HEK293 (cell line): ENCODE results near the gene TPSD1.

Experiments
- CTCF ChIA-PET: fragments of 350-600 bp; formaldehyde crosslinking; extraction: SDS; loops from one replicate; lab custom pipeline; 2021; ENCODE audit warnings: antibody characterized with exemption; lab: Yijun Ruan, JAX
- POLR2A ChIA-PET: fragments of 300-600 bp; formaldehyde crosslinking; extraction: SDS; loops from one replicate; lab custom pipeline; 2020; ENCODE audit warnings: antibody characterized with exemption, inconsistent platforms; lab: Yijun Ruan, JAX
- H3K27ac ChIP-seq: fragments of 200-500 bp; sonication (Bioruptor generic); 2 replicates; pipeline ENCODE4 v1.5.1; 2014; ENCODE audit warnings: low read depth, low read length, control low read depth, inconsistent platforms; ENCODE audit errors: extremely low read depth
- H3K36me3 ChIP-seq, 2 experiments: fragments of 200-500 bp in 1 of 2; sonication (Bioruptor generic) in 1 of 2; 1 replicate in 1 of 2; 2 replicates in 1 of 2; pipeline ENCODE4 v1.5.1; 2014 to 2017; ENCODE audit warnings: inconsistent platforms in 2 of 2, low read length in 2 of 2; ENCODE audit not compliant: control insufficient read depth in 2 of 2, insufficient read depth in 1 of 2
- H3K4me1 ChIP-seq: fragments of 200-500 bp; sonication (Bioruptor generic); 2 replicates; pipeline ENCODE4 v1.5.1; 2014; ENCODE audit warnings: mild to moderate bottlenecking, low read length, inconsistent platforms; ENCODE audit not compliant: control insufficient read depth, insufficient read depth
- H3K4me3 ChIP-seq: 2 replicates; pipeline ENCODE4 v1.5.1; 2011; ENCODE audit warnings: low read depth, mild to moderate bottlenecking, control low read depth, low read length, moderate library complexity
- H3K9me3 ChIP-seq: fragments of 200-500 bp; sonication (Bioruptor generic); 2 replicates; pipeline ENCODE4 v1.5.1; 2014; ENCODE audit warnings: low read depth, low read length, inconsistent platforms; ENCODE audit not compliant: control insufficient read depth, insufficient read depth
- EGR2 ChIP-seq: fragments of 450-650 bp; formaldehyde crosslinking; IDR thresholded peaks from 2 replicates; pipeline ENCODE4 v1.5.1; 2016; ENCODE audit warnings: low read depth, missing biosample characterization, missing genetic modification characterization
- INSM2 ChIP-seq: fragments of 450-650 bp; formaldehyde crosslinking; IDR thresholded peaks from 2 replicates; pipeline ENCODE4 v1.5.1; 2016; ENCODE audit warnings: missing biosample characterization, missing genetic modification characterization
- KLF1 ChIP-seq: fragments of 450-650 bp; formaldehyde crosslinking; IDR thresholded peaks from 2 replicates; pipeline ENCODE4 v1.5.1; 2016; ENCODE audit warnings: missing biosample characterization, missing genetic modification characterization
- KLF9 ChIP-seq: fragments of 450-650 bp; formaldehyde crosslinking; IDR thresholded peaks from 2 replicates; pipeline ENCODE4 v1.5.1; 2016; ENCODE audit warnings: missing biosample characterization, missing genetic modification characterization, low read depth
- SCRT1 ChIP-seq: fragments of 450-650 bp; formaldehyde crosslinking; IDR thresholded peaks from 2 replicates; pipeline ENCODE4 v1.5.1; 2016; ENCODE audit warnings: missing biosample characterization, missing genetic modification characterization, borderline replicate concordance
- ZBTB21 ChIP-seq: fragments of 450-650 bp; formaldehyde crosslinking; IDR thresholded peaks from 2 replicates; pipeline ENCODE4 v1.5.1; 2017; ENCODE audit warnings: missing biosample characterization, missing genetic modification characterization
- ZIC2 ChIP-seq: fragments of 450-650 bp; formaldehyde crosslinking; IDR thresholded peaks from 2 replicates; pipeline ENCODE4 v1.5.1; 2016; ENCODE audit warnings: missing biosample characterization, missing genetic modification characterization
- ZNF223 ChIP-seq: fragments of 450-650 bp; formaldehyde crosslinking; IDR thresholded peaks from 2 replicates; pipeline ENCODE4 v1.5.1; 2016; ENCODE audit warnings: missing biosample characterization, missing genetic modification characterization
- ZNF274 ChIP-seq, 2 experiments: fragments of 200-500 bp in 1 of 2; fragments of 450-650 bp in 1 of 2; sonication (Bioruptor generic) in 1 of 2; formaldehyde crosslinking in 1 of 2; IDR thresholded peaks; 2 replicates each; pipeline versions ENCODE4 v1.5.1 to v1.6.1; 2014 to 2016; ENCODE audit warnings: borderline replicate concordance in 1 of 2, inconsistent platforms in 1 of 2, low read length in 1 of 2, missing biosample characterization in 1 of 2, missing genetic modification characterization in 1 of 2
- ZNF341 ChIP-seq: fragments of 450-650 bp; formaldehyde crosslinking; IDR thresholded peaks from 2 replicates; pipeline ENCODE4; 2016; ENCODE audit warnings: low read depth, missing biosample characterization, missing genetic modification characterization
- ZNF354C ChIP-seq: fragments of 450-650 bp; formaldehyde crosslinking; IDR thresholded peaks from 2 replicates; pipeline ENCODE4 v1.5.1; 2016; ENCODE audit warnings: missing biosample characterization, missing genetic modification characterization, low read depth, borderline replicate concordance
- ZNF37A ChIP-seq: fragments of 450-650 bp; IDR thresholded peaks from 2 replicates; pipeline ENCODE4 v1.5.1; 2018; ENCODE audit warnings: missing biosample characterization, missing genetic modification characterization
- ZNF404 ChIP-seq: fragments of 450-650 bp; formaldehyde crosslinking; IDR thresholded peaks from 2 replicates; pipeline ENCODE4 v1.5.1; 2017; ENCODE audit warnings: missing biosample characterization, missing genetic modification characterization
- ZNF416 ChIP-seq: fragments of 450-650 bp; formaldehyde crosslinking; IDR thresholded peaks from 2 replicates; pipeline ENCODE4 v1.5.1; 2016; ENCODE audit warnings: missing biosample characterization, missing genetic modification characterization
- ZNF501 ChIP-seq: fragments of 450-650 bp; formaldehyde crosslinking; IDR thresholded peaks from 2 replicates; pipeline ENCODE4 v1.5.1; 2016; ENCODE audit warnings: missing biosample characterization, missing genetic modification characterization
- ZNF529 ChIP-seq: fragments of 450-650 bp; formaldehyde crosslinking; IDR thresholded peaks from 2 replicates; pipeline ENCODE4 v1.5.1; 2017; ENCODE audit warnings: missing genetic modification characterization, missing biosample characterization; ENCODE audit not compliant: insufficient replicate concordance
- ZNF677 ChIP-seq: fragments of 450-650 bp; IDR thresholded peaks from 2 replicates; pipeline ENCODE4 v1.5.0; 2018; ENCODE audit warnings: missing biosample characterization, mild to moderate bottlenecking, missing genetic modification characterization, moderate library complexity
- ZNF692 ChIP-seq: fragments of 450-650 bp; formaldehyde crosslinking; IDR thresholded peaks from 2 replicates; pipeline ENCODE4 v1.5.1; 2016; ENCODE audit warnings: missing biosample characterization, missing genetic modification characterization

Gene TPSD1

GRCh38 chr16:1216296-1216619, 39.6 kb upstream of the TPSD1 start:
- Histone ChIP-seq H3K4me1 (no peaks in the 10 kb centered on the region), H3K9me3 (no peaks in the 10 kb centered on the region), H3K36me3 (peaks cover 0 to 18% of the 10 kb centered on the region in 2 experiments; a peak in 1 of 3 replicates), H3K4me3 (no peak overlapping the region), H3K27ac (no peak overlapping the region)
- CTCF ChIA-PET, result no interaction called here
- POLR2A ChIA-PET, result no interaction called here
- TF ChIP-seq ZNF416 (tag by site-specific recombination) (no peak), KLF9 (0 out of 2 replicates have a peak, but pooled peaks have one; percentile 27), ZIC2 (tag by site-specific recombination) (peak; percentile 67), KLF1 (tag by site-specific recombination) (peak; percentile 12; the same call in 1 of the 2 replicates), ZNF404 (tag by site-specific recombination) (no peak), ZNF341 (tag by site-specific recombination) (no peak)

GRCh38 chr16:1216681-1217400, 39.0 kb upstream of the TPSD1 start:
- H3K9me3 ChIP-seq, result no peaks in the 10 kb centered on the region
- no peaks in the 10 kb centered on the region for H3K4me1 ChIP-seq
- no peak for TF ChIP-seq ZNF692 (tag by site-specific recombination)
- no peak for TF ChIP-seq ZNF37A (tag by site-specific recombination)
- TF ChIP-seq ZNF223 (tag by site-specific recombination), result no peak
- TF ChIP-seq EGR2 (tag by site-specific recombination), result no peak
- TF ChIP-seq ZNF529 (tag by site-specific recombination), result no peak
- no peak overlapping the region for H3K4me3 ChIP-seq
- ChIA-PET POLR2A (no interaction called here), CTCF (no interaction called here)
- H3K27ac ChIP-seq, result no peak overlapping the region
- peaks cover 0 to 16% of the 10 kb centered on the region in 2 experiments; a peak in 1 of 3 replicates for H3K36me3 ChIP-seq

- H3K4me1 ChIP-seq, result no peaks in the 10 kb centered on the region
- ChIA-PET POLR2A (no interaction called here), CTCF (no interaction called here)
- H3K36me3 ChIP-seq, result peaks cover 0 to 16% of the 10 kb centered on the region in 2 experiments; a peak in 1 of 3 replicates
- H3K4me3 ChIP-seq, result no peak overlapping the region
- H3K27ac ChIP-seq, result no peak overlapping the region
- TF ChIP-seq SCRT1 (tag by site-specific recombination) (no peak), ZNF501 (tag by site-specific recombination) (no peak), ZNF274 (IDR thresholded peaks at IDR 0.05; ENCODE audit: low read length) (no peak), ZNF274 (tag by site-specific recombination; IDR thresholded peaks at IDR 0.05; ENCODE audit: borderline replicate concordance) (no peak), ZNF677 (tag by site-specific recombination) (no peak), ZBTB21 (tag by site-specific recombination) (no peak), ZNF354C (tag by site-specific recombination) (no peak), INSM2 (tag by site-specific recombination) (no peak)
- no peaks in the 10 kb centered on the region for H3K9me3 ChIP-seq
Observed at GRCh38 chr16:1217526-1217925, 38.3 kb upstream of the TPSD1 start.
